Erythroblast (primary cell): Measurements from ENCODE around the gene SNRNP25.

Source experiments
- GATA1 ChIP-seq: IDR thresholded peaks from 2 replicates; pipeline ENCODE4 v1.6.1; 2011; ENCODE audit warnings: low read depth, mild to moderate bottlenecking, control low read depth, low read length, moderate library complexity
- POLR2A ChIP-seq: IDR thresholded peaks from 2 replicates; pipeline ENCODE4 v1.6.1; 2011; ENCODE audit warnings: mild to moderate bottlenecking, low read length

DNA sequence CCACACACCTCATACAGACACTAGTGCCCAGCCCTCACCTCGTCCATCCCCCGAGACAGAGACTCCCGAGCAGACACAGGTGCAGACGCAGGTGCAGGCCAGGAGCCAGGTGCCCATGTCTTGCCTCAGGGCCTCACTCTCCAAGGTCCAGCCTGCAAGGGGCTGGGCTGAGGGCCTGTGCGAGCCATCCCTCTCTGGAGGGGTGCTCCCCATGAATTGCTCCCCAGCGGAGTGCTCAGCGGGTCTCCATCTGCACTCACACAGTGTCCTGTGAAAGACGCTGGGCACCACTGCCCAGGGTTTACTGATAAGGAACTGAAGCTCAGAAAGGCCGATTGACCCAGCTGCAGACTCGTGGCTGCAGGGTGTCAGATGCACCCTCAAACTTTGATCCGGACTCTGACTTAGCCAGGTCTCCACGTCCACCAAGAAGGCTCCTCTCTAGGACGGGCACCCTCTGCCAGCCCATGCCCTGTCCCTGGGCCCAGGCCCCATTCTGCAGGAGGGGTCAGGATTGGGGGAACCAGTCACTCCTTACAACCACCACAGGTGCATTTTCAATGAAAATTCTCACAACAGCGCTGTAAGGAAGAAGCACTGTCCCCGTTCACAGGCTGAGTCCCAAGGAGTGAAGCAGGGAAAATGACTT lies 17.2 kb upstream of the SNRNP25 start:
- TF ChIP-seq POLR2A: no peak
- no peak for TF ChIP-seq GATA1
